Stomach smooth muscle (tissue), 2 donors: ENCODE results near the gene LSM12.

ENCODE experiments used
- H3K27ac ChIP-seq: one replicate; pipeline ENCODE4 v1.7.0; 2013; ENCODE audit warnings: mild to moderate bottlenecking, low read length, inconsistent platforms
- H3K27me3 ChIP-seq, 2 donors: one replicate each; pipeline ENCODE4 v1.7.0; 2013; ENCODE audit warnings: low read length in 2 of 2; ENCODE audit not compliant: insufficient read depth in 2 of 2, control insufficient read depth in 1 of 2
- H3K36me3 ChIP-seq, 2 donors: one replicate each; pipeline ENCODE4 v1.7.0; 2013; ENCODE audit warnings: low read length in 2 of 2; ENCODE audit not compliant: control insufficient read depth in 2 of 2, insufficient read depth in 2 of 2
- H3K4me1 ChIP-seq: one replicate; pipeline ENCODE4 v1.7.0; 2013; ENCODE audit warnings: low read length; ENCODE audit not compliant: control insufficient read depth, insufficient read depth
- H3K4me3 ChIP-seq, 2 donors: one replicate each; pipeline ENCODE4 v1.7.0; 2013; ENCODE audit warnings: low read length in 2 of 2
- H3K9ac ChIP-seq, 2 donors: one replicate each; pipeline ENCODE4 v1.7.0; 2013; ENCODE audit warnings: low read length in 2 of 2, mild to moderate bottlenecking in 1 of 2
- H3K9me3 ChIP-seq, 2 donors: one replicate each; pipeline ENCODE4 v1.7.0; 2013; ENCODE audit warnings: low read length in 2 of 2; ENCODE audit not compliant: control insufficient read depth in 2 of 2
- donor health status: healthy.
- donor health status: Pancreatic carcinoma.

LSM12 gene

DNA sequence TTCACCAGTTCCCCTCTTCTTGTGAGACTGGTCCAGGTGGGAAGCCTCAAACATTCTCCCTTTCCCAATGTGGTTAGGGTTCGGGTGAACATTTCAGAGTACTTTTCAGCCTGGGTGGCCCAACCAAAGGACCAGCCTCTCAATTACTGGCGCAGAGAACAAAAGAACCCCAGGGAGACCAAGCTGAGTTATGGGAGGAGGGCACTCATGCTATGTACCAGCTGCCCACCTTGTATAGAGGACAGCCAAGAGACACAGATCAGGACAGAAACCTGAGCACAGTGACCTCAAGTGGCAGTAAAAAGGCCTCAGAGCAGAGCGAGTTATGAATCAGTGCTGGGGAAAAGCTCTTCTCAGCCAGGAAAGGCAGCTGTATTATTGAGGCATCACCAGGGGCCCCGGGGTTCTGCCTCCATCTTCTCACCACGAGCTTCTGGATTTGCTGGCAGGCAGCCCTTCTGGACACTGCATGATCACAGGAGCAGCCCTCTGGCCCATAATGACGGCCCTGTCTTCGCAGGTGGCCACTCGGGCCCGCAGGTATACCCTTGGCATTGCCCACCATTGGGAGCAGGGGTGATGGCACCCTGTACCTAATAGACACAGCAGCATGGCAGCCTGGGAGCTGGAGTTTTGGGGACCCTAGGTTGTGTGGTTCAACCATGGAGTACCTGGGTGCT lies 7.9 kb upstream of the LSM12 start:
- Histone ChIP-seq H3K27ac (no peak overlapping the region), H3K4me1 (peaks cover 18% of the 10 kb centered on the region), H3K27me3 (no peaks in the 10 kb centered on the region), H3K9me3 (no peaks in the 10 kb centered on the region), H3K4me3 (no peak overlapping the region), H3K36me3 (peaks cover 26 to 42% of the 10 kb centered on the region in 2 donors), H3K9ac (no peak overlapping the region)

DNA sequence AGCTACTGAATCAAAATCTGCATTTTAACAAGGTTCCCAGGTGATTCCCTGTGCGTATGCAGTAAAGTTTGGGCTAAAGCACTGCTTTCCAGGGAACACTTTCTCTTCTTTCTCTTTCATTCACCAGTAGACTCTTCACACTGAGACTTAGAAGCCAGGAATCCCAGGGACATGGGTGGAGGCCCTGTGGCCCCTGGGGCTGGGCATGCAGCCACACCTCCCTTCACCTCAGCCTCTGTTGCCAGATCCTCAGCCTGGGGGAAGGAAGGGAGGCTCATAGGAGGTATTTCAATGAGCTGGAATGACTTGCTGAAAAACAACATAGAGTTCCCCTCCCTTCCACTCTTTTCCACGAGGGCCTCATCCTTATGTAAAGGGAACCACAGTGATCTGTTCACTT lies 5.3 kb upstream of the LSM12 start:
- Histone ChIP-seq H3K9ac (peak overlapping the region; percentile 47 to 79), H3K9me3 (no peaks in the 10 kb centered on the region), H3K27ac (peak overlapping the region; percentile 80), H3K4me1 (peaks cover 14% of the 10 kb centered on the region), H3K27me3 (no peaks in the 10 kb centered on the region), H3K4me3 (peak overlapping the region; percentile 87 to 90), H3K36me3 (peaks cover 17 to 21% of the 10 kb centered on the region in 2 donors)

DNA sequence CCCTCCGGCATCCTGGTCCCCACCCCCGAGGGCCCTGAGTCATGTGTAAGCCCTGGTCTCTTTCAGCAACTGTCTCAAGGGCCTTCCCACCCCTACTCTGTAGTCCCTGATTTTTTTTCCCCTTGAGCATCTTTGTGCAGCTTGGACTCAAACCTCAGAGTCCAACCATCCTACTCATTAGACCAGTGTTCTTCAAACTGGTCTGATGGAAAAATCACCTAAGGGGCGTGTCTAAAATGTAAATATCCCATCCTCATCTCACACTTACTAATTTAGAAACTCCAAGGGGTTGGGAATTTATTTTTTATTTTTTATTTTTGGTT lies 4.7 kb upstream of the LSM12 start:
- peak overlapping the region; percentile 79 to 89 for H3K9ac ChIP-seq
- peak overlapping the region; percentile 80 for H3K27ac ChIP-seq
- H3K27me3 ChIP-seq = no peaks in the 10 kb centered on the region

DNA sequence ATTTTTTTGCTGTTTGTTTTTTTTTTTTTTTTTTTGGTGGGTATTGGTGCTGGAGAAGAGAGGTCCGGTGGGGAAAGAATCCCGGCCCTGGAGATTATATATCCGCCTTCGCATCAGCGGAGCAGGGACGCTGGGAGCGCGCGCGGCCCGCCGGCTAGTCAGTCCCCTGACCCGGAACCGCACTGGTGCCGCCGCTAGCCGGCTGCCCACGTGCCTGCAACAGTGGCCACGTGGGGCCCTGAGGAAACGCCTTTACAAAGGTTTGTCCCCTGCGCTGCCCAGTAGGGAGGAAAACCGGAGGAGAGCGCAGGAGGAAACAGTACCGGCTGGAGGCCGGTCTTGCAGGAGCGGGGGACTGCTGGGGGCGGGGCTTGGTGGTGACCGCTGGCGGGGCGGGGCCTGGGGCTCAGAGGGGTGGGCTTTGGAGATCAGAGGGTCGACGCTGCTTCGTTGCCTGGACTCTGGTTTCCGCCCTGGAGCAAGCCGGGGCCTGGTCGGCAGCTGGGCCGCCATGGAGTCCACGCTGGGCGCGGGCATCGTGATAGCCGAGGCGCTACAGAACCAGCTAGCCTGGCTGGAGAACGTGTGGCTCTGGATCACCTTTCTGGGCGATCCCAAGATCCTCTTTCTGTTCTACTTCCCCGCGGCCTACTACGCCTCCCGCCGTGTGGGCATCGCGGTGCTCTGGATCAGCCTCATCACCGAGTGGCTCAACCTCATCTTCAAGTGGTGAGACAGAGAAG lies 4.2 kb upstream of the LSM12 start, which contains the start of gene G6PC3:
Gene G6PC3, plus strand, starts transcription at position 281 of the 743 bp plus-strand sequence. Its CDS starts 231 bp downstream, at position 512.
- H3K36me3 ChIP-seq = peaks cover 9 to 12% of the 10 kb centered on the region in 2 donors
- no peaks in the 10 kb centered on the region for H3K9me3 ChIP-seq
- H3K9ac ChIP-seq = peak within 1 kb of the TSS; percentile 79 to 89
- H3K4me1 ChIP-seq = peaks cover 17% of the 10 kb centered on the region
- no peaks in the 10 kb centered on the region for H3K27me3 ChIP-seq
- H3K4me3 ChIP-seq = peak within 1 kb of the TSS; percentile 87 to 90
- peak within 1 kb of the TSS; percentile 80 for H3K27ac ChIP-seq

More for the DNA sequence above, 4.7 kb upstream of the LSM12 start:
- Histone ChIP-seq H3K4me3 (peak overlapping the region; percentile 87 to 90), H3K9me3 (no peaks in the 10 kb centered on the region), H3K4me1 (peaks cover 14% of the 10 kb centered on the region), H3K36me3 (peaks cover 15% of the 10 kb centered on the region in 2 donors)

DNA sequence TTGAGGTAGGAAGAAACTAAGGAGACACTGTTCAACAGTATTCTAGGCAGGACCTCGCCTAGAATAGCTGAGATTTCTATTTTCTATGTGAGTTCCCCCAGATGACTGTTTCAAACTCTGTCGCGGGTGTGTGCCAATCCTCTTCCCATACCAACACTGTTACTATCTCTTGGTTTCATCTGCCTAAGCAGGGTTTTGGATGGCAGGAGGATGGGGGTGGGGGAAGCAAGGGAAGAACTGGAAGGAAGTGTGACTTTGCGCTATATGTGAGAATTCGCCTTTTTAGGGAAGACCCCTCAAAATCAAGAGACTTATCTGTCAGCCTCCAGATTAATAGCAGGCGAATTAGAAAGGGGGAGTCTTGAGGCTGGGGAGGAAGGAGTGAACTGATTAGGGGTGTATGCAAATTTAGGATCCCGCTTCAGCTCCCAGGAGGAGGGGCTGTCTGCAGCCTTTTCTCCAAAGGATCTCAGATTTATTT lies 3.5 kb upstream of the LSM12 start:
- no peaks in the 10 kb centered on the region for H3K9me3 ChIP-seq
- H3K4me1 ChIP-seq = peaks cover 20% of the 10 kb centered on the region
- H3K27ac ChIP-seq = peak overlapping the region; percentile 80
- H3K36me3 ChIP-seq = peaks cover 5 to 6% of the 10 kb centered on the region in 2 donors
- H3K27me3 ChIP-seq = no peaks in the 10 kb centered on the region
- H3K4me3 ChIP-seq = peak overlapping the region; percentile 87 to 90
- H3K9ac ChIP-seq = peak overlapping the region; percentile 64 to 76

DNA sequence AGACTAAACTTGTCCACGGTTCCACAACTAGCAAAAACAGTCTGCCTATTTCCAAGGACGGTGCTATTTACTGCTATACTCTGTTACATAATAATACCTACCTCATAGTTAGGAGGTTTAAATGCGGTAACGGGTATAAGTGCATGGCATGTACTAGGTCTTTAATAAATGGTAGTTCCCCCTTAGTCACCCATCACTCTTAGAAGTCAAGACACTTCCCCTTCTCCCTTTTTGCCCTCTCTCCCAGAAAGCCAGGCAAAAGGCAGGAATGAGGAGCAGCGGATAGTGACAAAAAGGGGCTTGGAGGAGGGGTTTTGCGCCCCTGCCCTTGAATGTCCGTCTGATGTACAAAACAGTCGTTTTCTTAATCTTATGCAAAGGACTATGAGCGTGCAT lies 1.1 kb upstream of the LSM12 start:
- peaks cover 0 to 2% of the 10 kb centered on the region in 2 donors for H3K36me3 ChIP-seq
- H3K27ac ChIP-seq = no peak overlapping the region
- H3K4me1 ChIP-seq = peaks cover 20% of the 10 kb centered on the region
- H3K27me3 ChIP-seq = no peaks in the 10 kb centered on the region
- no peak overlapping the region for H3K4me3 ChIP-seq
- no peak overlapping the region for H3K9ac ChIP-seq
- no peaks in the 10 kb centered on the region for H3K9me3 ChIP-seq

DNA sequence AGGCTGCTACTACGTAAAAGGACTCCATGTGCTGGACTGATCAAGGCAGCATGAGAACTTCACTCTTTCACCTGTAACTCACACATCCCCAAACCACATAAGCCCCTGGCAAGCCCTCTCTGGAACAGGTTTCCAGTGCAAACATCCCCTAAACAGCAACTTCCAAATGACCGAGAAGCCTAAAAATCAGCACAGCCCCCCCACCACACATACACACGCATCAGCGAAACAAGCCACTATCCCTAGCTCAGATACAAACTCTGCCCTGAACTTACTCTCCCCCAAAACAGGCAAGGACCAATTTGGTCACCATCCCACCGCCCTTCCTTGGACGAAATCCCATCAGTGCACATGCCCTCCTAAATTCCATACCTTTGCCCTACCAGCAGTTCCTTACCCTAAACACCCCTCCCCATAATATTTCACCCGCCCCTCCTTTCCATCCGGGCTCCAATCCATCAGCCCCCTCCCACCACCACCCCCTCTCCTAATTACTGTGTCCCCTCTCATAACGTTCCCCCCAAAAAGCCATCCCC lies 735 bp downstream of the LSM12 start:
- H3K4me3 ChIP-seq = peak overlapping the region; percentile 79 to 87
- H3K36me3 ChIP-seq = peaks cover 6 to 7% of the 10 kb centered on the region in 2 donors
- H3K27ac ChIP-seq = peak overlapping the region; percentile 88
- peak overlapping the region; percentile 74 to 93 for H3K9ac ChIP-seq
- H3K27me3 ChIP-seq = no peaks in the 10 kb centered on the region
- H3K4me1 ChIP-seq = peaks cover 9% of the 10 kb centered on the region
- no peaks in the 10 kb centered on the region for H3K9me3 ChIP-seq

DNA sequence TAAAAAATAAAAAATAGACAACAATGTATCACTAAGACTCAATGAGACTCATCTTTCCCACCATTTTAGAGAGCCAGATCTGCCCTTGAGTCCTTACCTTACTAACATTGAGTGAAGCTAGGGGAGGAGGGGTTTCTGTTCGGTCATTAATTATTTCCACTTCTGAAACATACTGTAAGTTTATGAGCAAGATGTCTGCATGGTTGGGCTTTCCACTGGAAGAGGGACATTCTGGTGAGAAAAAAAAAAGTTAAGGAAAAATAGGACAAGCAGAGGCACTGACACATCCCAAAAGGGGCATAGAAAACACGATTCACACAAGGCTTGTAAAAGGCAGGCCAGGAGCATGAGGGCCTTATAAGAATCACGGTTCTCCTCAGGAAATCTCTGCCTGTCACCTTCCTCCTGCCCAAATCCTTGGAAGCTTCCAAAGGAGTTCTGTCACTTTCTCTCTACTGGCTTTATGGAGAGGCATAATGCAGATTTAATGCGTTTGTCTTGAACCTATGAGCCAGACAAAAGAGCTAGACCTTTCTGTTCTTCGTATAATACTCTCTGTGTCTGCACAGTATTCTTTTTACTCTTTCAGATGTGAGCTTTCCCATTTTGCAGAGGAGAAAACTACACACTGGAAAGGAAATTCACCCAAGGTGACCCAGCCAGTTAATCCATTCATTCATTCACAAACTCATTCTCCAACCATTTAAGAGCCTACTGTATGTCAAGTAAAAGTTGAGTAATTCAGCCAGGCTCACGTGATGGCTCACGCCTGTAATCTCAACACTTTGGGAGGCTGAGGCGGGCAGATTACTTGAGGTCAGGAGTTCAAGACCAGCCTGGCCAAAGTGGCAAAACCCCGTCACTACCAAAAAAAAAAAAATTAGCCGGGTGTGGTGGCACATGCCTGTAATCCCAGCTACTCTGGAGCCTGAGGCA lies 2.5 kb downstream of the LSM12 start:
- Histone ChIP-seq H3K36me3 (peaks cover 10 to 14% of the 10 kb centered on the region in 2 donors), H3K27me3 (no peaks in the 10 kb centered on the region), H3K9ac (no peak overlapping the region)

DNA sequence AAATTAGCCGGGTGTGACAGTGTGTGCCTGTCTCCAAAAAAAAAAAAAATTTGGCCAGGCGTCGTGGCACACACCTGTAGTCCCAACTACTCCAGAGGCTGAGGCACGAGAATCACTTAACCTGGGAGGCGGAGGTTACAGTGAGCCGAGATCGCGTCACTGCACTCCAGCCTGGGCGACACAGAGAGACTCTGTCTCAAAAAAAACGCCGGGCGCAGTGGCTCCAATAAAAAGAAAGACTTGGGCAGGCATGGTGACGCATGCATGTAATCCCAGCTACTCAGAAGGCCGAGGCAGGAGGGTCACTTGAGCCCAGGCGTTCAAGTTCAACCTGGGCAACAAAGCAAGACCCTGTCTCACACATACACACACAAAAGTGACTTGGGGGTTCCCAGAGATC lies 3.6 kb downstream of the LSM12 start:
- no peaks in the 10 kb centered on the region for H3K9me3 ChIP-seq
- peaks cover 5% of the 10 kb centered on the region for H3K4me1 ChIP-seq
- no peak overlapping the region for H3K27ac ChIP-seq
- no peak overlapping the region for H3K4me3 ChIP-seq
- no peaks in the 10 kb centered on the region for H3K27me3 ChIP-seq
- no peak overlapping the region for H3K9ac ChIP-seq
- H3K36me3 ChIP-seq = peaks cover 13 to 19% of the 10 kb centered on the region in 2 donors

More for the DNA sequence above, 2.5 kb downstream of the LSM12 start:
- Histone ChIP-seq H3K4me1 (peaks cover 5% of the 10 kb centered on the region), H3K9me3 (no peaks in the 10 kb centered on the region), H3K4me3 (no peak overlapping the region), H3K27ac (no peak overlapping the region)

DNA sequence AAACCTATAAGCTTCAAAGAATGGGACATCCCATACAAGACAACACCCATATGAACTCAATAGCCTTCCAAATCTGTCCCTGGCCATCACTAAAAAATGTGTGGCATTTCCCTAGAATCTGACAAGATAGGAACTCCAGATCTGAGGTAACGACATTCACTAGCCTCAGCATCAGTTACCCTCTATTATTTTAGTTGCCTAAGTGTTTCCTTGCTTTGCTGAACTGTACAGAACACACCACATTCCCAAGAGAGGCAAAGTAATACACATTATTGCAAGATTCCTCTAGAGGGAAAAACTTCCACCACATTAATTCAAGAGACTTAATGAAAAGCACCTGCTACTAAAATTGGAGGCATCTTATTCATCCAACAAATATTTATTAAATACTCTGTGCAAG lies 5.0 kb downstream of the LSM12 start:
- Histone ChIP-seq H3K4me1 (peaks cover 5% of the 10 kb centered on the region), H3K27ac (no peak overlapping the region), H3K27me3 (no peaks in the 10 kb centered on the region), H3K9me3 (no peaks in the 10 kb centered on the region), H3K9ac (no peak overlapping the region), H3K4me3 (no peak overlapping the region), H3K36me3 (peaks cover 13 to 19% of the 10 kb centered on the region in 2 donors)
